CD4-positive, CD25-positive, alpha-beta regulatory T cell (primary cell): ENCODE results near the gene NCKAP5. TPM values are rescaled to one million over a fixed set of nuclear protein-coding genes. Genes with fewer than 3 reads are reported as not detected.

Experiments
- ATAC-seq, 2 donors: fragments of 150-1000 bp; cut with Tn5 transposase; one replicate each; pipeline ENCODE4 v1.10.0; 2021; ENCODE audit warnings: low read depth in 2 of 2, moderate number of reproducible peaks in 2 of 2, moderate library complexity in 1 of 2
- DNase-seq, 3 donors: peaks; one replicate each; pipeline versions ENCODE4 v3.0.0 to v3.0.0-alpha.2; 2012 to 2022; ENCODE audit warnings: mixed read lengths in 1 of 3
- H3K27ac ChIP-seq: one replicate; pipeline ENCODE4 v1.7.0; 2013; ENCODE audit warnings: mild to moderate bottlenecking, low read length; ENCODE audit not compliant: insufficient read depth, poor library complexity, severe bottlenecking
- H3K27me3 ChIP-seq: one replicate; pipeline ENCODE4 v1.7.0; 2013; ENCODE audit warnings: low read length; ENCODE audit not compliant: control insufficient read depth, insufficient read depth
- H3K36me3 ChIP-seq: one replicate; pipeline ENCODE4 v1.7.0; 2013; ENCODE audit warnings: mild to moderate bottlenecking, low read length, moderate library complexity; ENCODE audit not compliant: control insufficient read depth, insufficient read depth
- H3K4me1 ChIP-seq: 2 replicates; pipeline ENCODE4 v1.7.0; 2013; ENCODE audit warnings: mild to moderate bottlenecking, low read length; ENCODE audit not compliant: insufficient read depth, control insufficient read depth, poor library complexity, severe bottlenecking
- H3K4me3 ChIP-seq: one replicate; pipeline ENCODE4 v1.7.0; 2013; ENCODE audit warnings: low read depth, mild to moderate bottlenecking, low read length, moderate library complexity
- H3K9me3 ChIP-seq, 2 experiments: 1 replicate in 1 of 2; 2 replicates in 1 of 2; pipeline ENCODE4 v1.7.0; 2013; ENCODE audit warnings: low read length in 2 of 2, mild to moderate bottlenecking in 1 of 2, moderate library complexity in 1 of 2; ENCODE audit not compliant: control insufficient read depth in 2 of 2
- H3K27ac Mint-ChIP-seq, 3 donors: one replicate each; pipeline ENCODE4 v1.8.0; 2020 to 2022; ENCODE audit warnings: mild to moderate bottlenecking in 3 of 3, mixed read lengths in 3 of 3, moderate library complexity in 2 of 3
- H3K27me3 Mint-ChIP-seq: one replicate; pipeline ENCODE4 v1.8.0; 2022; ENCODE audit warnings: mild to moderate bottlenecking, mixed read lengths
- H3K36me3 Mint-ChIP-seq: one replicate; pipeline ENCODE4 v1.8.0; 2020; ENCODE audit warnings: mixed read lengths
- H3K4me1 Mint-ChIP-seq, 4 donors: one replicate each; pipeline ENCODE4 v1.8.0; 2020 to 2022; ENCODE audit warnings: mixed read lengths in 4 of 4, mild to moderate bottlenecking in 1 of 4
- H3K4me3 Mint-ChIP-seq, 4 donors: one replicate each; pipeline ENCODE4 v1.8.0; 2020 to 2022; ENCODE audit warnings: mild to moderate bottlenecking in 4 of 4, mixed read lengths in 4 of 4, moderate library complexity in 3 of 4
- H3K9me3 Mint-ChIP-seq, 7 donors: one replicate each; pipeline ENCODE4 v1.8.0; 2020 to 2022; ENCODE audit warnings: mixed read lengths in 7 of 7, mild to moderate bottlenecking in 3 of 7, moderate library complexity in 2 of 7
- polyA plus RNA-seq, 4 donors: library from polyadenylated mRNA; unstranded; fragments of 300-500 nt; fragmentation: Illumina TruSeq; gene quantifications; one replicate each; pipeline ENCODE4 v1.2.3, GENCODE V29; 2021
- total RNA-seq: library from RNA; stranded (reverse); gene quantifications from one replicate; pipeline ENCODE4 v1.2.3, GENCODE V29; 2022

The NCKAP5 gene
- total and polyA plus RNA-seq, 5 donors from 2014 or later: not detected

DNA sequence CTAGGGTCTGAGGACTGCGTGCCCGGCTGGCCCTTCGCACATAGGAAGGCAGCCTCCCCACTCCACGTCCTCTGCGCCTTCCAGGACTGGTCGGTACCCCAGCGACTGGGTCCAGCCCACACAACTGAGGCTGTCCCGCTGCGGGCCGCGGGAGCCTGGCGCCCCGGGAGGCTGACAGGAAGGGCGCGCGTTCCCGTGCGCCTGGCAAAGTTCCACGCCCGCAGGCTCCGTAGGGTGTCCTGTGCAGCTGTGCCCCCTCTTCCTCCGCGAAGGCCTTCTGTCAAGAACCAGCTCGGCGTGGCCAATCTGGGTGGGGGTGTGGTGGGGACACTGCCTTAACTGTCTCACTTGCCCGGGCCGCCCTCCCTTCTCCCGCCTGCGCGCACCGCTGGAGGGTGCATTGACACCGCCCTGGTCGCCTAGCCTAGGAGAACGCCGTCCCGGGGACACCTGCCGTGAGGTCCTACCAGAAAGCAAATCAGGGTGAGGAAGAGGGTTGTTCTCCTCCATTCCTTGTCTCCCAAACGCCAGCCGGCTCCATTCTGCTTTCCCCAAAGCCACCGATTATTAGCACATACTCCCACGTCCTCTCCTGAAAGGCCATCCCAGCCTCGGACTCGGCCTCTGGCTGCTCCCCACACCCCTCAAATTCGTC, 897.6 kb downstream of the NCKAP5 start:
- ATAC-seq: no peak
- H3K36me3 Mint-ChIP-seq: no peaks in the 10 kb centered on the region

DNA sequence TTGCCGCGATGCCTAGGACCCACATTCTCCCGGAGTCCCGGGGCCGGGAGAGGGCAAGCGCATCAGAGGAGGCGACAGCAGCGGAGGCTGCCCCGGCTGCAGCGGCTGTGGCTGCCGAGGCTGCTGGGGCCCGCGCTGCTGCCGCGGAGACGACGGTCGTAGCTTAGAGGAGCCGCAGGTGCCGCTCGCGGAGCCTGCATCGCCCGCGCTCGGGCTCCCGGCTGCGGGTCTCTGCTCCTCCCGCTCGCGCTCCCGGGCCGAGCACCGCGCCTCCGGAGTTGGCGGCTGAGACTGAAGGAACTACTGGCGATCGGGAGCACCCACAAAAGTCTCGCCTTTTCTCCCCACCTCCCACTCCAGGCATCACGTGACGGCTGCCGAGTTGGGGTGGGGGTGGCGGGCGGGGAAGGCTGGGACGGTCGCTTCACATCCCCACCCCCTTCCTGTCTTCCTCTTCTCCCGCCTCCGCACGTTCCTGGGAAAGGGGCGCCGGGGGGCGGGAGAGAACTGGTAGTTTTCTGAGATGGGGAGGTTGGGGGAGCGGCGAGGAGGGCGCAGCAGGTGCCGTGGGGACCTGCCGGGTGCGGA, 898.3 kb downstream of the NCKAP5 start, which contains the start of gene LYPD1:
TSS of gene LYPD1 (minus strand) at position 298 of the 588 bp plus-strand sequence. CDS start at position 25, 273 bp downstream.
- Mint-ChIP-seq H3K27ac (no peak within 1 kb of the TSS), H3K4me3 (no peak within 1 kb of the TSS), H3K4me1 (peaks cover 0 to 5% (median 0%) of the 10 kb centered on the region in 4 donors), H3K36me3 (no peaks in the 10 kb centered on the region), H3K27me3 (peaks cover 34% of the 10 kb centered on the region), H3K9me3 (peaks cover 0 to 2% (median 0%) of the 10 kb centered on the region in 7 donors)
- H3K9me3 ChIP-seq: no peaks in the 10 kb centered on the region
- DNase-seq (no peak), ATAC-seq (no peak)
- H3K27ac ChIP-seq: no peak within 1 kb of the TSS
- no peaks in the 10 kb centered on the region for H3K36me3 ChIP-seq
- no peak within 1 kb of the TSS for H3K4me3 ChIP-seq
- peaks cover 2% of the 10 kb centered on the region for H3K27me3 ChIP-seq
- H3K4me1 ChIP-seq: no peaks in the 10 kb centered on the region

More for the DNA sequence above, 897.6 kb downstream of the NCKAP5 start:
- Mint-ChIP-seq H3K27ac (no peak overlapping the region), H3K27me3 (peaks cover 29% of the 10 kb centered on the region), H3K4me3 (no peak overlapping the region), H3K9me3 (peaks cover 0 to 2% (median 0%) of the 10 kb centered on the region in 7 donors), H3K4me1 (peaks cover 0 to 5% (median 0%) of the 10 kb centered on the region in 4 donors)
- Histone ChIP-seq H3K4me1 (no peaks in the 10 kb centered on the region), H3K27me3 (peaks cover 2% of the 10 kb centered on the region), H3K4me3 (no peak overlapping the region), H3K9me3 (no peaks in the 10 kb centered on the region), H3K36me3 (no peaks in the 10 kb centered on the region), H3K27ac (no peak overlapping the region)
- DNase-seq: no peak

DNA sequence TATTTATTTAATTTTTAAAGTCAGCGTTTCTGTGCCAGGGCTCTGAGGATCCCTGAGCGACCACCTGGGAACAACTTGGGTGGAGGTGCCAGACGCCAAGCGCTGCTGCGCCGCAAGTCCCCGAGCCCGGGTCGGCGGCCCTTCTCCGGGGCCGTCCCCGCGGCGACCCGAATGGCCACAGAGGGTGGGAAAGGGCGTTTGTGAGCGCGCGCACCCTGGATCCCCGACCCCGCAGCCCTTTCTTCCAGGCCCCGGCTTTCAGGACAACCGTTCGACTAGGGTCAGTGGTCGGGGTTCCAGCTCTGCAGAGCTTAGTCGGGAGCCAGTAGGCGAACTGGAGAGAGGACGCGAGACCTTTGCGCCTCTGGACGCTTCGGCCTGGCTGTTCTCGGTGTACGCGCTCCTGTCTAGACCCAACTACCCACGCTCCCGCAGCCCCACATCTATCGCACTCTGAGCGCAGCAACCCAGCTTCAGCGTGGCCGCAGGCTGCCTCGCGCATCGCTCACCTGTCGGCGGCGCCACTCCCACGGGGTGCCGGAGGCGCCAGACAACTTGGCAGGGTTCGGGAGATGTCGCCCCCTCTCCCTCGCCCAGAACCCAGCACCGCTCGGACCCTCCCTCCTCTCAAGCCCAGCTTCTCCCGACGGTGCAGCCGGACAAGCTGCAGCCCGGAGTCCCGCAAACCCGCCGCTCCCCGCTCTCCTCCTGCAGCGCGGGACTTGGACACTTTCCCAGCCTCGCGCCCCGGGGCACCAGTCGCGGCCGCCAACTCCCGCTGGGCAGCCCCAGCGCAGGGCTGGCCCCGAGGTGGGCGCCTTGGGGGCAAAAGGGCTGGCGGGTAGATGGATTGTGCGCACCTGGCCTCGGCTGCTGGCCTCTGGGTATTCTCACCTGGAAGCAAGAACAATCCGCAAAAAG, 899.0 kb downstream of the NCKAP5 start:
- H3K27me3 Mint-ChIP-seq: peaks cover 34% of the 10 kb centered on the region
- H3K4me3 Mint-ChIP-seq: no peak overlapping the region

DNA sequence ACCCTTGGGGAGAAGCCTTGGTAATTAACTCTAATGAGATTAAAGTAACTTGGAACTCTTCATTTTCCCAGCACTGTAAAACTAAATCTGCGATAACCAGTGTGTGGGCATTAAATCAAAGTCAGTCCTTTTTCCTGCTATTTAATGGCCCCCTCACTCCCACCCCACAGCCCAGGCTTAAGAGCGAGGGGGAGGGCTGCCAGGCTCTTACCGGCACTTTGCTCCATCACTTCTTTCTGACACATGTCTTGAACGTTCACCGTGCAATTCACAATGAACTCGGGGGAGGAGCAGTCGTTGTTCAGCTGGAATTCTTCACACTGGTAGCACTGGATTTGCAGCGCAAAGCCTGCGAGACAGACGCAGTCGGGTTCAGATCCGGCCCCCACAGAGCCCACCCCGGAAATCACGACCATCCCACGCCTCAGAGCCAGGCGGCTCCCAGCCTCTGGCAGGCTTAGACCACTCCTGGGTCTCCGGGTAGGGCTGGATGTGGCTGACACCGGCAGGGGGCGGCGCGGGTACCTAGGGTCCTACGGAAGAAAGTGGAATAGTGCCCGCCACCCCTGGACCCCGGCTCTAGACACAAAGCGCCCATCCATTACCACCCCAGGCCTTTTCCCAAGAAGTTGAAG, 900.0 kb downstream of the NCKAP5 start:
- Mint-ChIP-seq H3K27me3 (peaks cover 34% of the 10 kb centered on the region), H3K36me3 (no peaks in the 10 kb centered on the region)
- ATAC-seq: no peak

More for the DNA sequence above, 899.0 kb downstream of the NCKAP5 start:
- Histone ChIP-seq H3K27ac (no peak overlapping the region), H3K4me1 (no peaks in the 10 kb centered on the region), H3K9me3 (no peaks in the 10 kb centered on the region), H3K36me3 (no peaks in the 10 kb centered on the region), H3K27me3 (peaks cover 2% of the 10 kb centered on the region), H3K4me3 (no peak overlapping the region)
- Mint-ChIP-seq H3K4me1 (peaks cover 0 to 5% (median 0%) of the 10 kb centered on the region in 4 donors), H3K27ac (no peak overlapping the region), H3K9me3 (peaks cover 0 to 2% (median 0%) of the 10 kb centered on the region in 7 donors), H3K36me3 (no peaks in the 10 kb centered on the region)
- ATAC-seq (no peak), DNase-seq (no peak)

DNA sequence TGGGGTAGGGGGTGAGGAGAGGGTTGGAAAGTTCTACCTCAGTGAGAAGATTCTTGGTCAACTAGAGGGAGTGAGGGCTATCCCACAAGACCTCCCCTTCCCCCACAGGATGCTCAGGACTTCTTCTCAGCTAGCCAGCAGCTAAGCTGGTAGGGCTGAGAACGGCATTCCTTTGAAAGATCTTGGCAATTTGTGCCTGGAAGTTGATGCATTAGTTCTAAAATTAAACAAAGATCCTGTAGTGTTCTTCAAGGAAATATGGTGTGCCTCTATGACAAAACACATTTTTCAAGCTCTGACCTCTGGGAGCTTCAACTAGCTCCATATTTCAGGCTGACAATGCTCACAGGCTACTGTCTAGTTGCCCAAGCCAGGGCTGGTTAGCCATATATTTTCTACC, 900.6 kb downstream of the NCKAP5 start:
- peaks cover 34% of the 10 kb centered on the region for H3K27me3 Mint-ChIP-seq
- no peak for ATAC-seq

More for the DNA sequence above, 900.0 kb downstream of the NCKAP5 start:
- no peak overlapping the region for H3K4me3 Mint-ChIP-seq
- no peak overlapping the region for H3K27ac Mint-ChIP-seq
- H3K4me1 Mint-ChIP-seq: peaks cover 0 to 5% (median 0%) of the 10 kb centered on the region in 4 donors
- H3K4me1 ChIP-seq: no peaks in the 10 kb centered on the region
- peaks cover 0 to 2% (median 0%) of the 10 kb centered on the region in 7 donors for H3K9me3 Mint-ChIP-seq
- no peak for DNase-seq
- peaks cover 2% of the 10 kb centered on the region for H3K27me3 ChIP-seq
- H3K36me3 ChIP-seq: no peaks in the 10 kb centered on the region
- H3K4me3 ChIP-seq: no peak overlapping the region
- no peak overlapping the region for H3K27ac ChIP-seq
- H3K9me3 ChIP-seq: no peaks in the 10 kb centered on the region

DNA sequence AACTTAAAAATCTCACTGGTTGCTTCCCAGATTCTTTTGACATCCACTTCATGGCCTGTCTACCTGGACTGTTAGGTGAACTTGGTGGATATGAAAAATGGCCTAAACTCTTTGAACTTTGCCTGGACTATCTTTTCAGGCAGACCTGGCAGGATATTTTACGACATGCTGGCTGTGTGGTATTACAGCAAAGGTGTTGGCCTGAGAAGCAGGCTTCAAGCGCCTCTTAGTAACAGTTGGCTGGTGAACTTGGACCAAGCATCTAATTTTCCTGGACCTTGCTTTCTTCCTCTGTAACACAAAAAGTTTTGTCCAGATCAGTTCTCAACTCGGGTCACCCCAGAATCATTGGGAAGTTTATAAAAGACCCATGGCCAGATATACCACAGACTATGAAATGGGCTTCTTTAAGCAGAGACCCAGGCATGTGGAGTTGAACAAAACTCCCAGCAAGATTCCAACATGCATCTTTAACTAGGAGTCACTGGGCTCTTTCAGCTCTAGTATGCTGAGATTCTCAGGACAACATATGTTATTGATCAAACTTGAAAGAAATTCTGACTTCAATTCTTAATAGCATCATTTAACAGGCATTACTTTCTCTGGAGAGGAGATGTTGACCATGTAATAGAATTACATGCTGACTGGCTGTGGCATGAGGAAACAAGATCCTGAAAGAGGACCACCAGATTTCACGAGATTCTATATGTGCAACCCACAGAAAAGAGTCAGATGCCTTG, 902.7 kb downstream of the NCKAP5 start:
- Histone ChIP-seq H3K4me3 (no peak overlapping the region), H3K27me3 (no peaks in the 10 kb centered on the region), H3K9me3 (no peaks in the 10 kb centered on the region), H3K27ac (no peak overlapping the region), H3K4me1 (no peaks in the 10 kb centered on the region), H3K36me3 (no peaks in the 10 kb centered on the region)
- Mint-ChIP-seq H3K9me3 (peaks cover 0 to 3% (median 0%) of the 10 kb centered on the region in 7 donors), H3K4me1 (peaks cover 0 to 2% (median 0%) of the 10 kb centered on the region in 4 donors), H3K27ac (no peak overlapping the region), H3K36me3 (no peaks in the 10 kb centered on the region), H3K4me3 (no peak overlapping the region), H3K27me3 (peaks cover 18% of the 10 kb centered on the region)
- no peak for ATAC-seq
- DNase-seq: no peak

More for the DNA sequence above, 900.6 kb downstream of the NCKAP5 start:
- no peak for DNase-seq
- Histone ChIP-seq H3K27ac (no peak overlapping the region), H3K9me3 (no peaks in the 10 kb centered on the region), H3K36me3 (no peaks in the 10 kb centered on the region), H3K27me3 (peaks cover 2% of the 10 kb centered on the region), H3K4me3 (no peak overlapping the region), H3K4me1 (no peaks in the 10 kb centered on the region)
- H3K9me3 Mint-ChIP-seq: peaks cover 0 to 2% (median 0%) of the 10 kb centered on the region in 7 donors
- no peak overlapping the region for H3K4me3 Mint-ChIP-seq
- H3K36me3 Mint-ChIP-seq: no peaks in the 10 kb centered on the region
- no peak overlapping the region for H3K27ac Mint-ChIP-seq
- peaks cover 0 to 5% (median 0%) of the 10 kb centered on the region in 4 donors for H3K4me1 Mint-ChIP-seq
